Cortex of kidney (tissue), 1 donor: ENCODE results near the gene NSMCE1.

Source experiments
- DNase-seq: peaks from one replicate; lab custom pipeline; 2025; lab: John Stamatoyannopoulos, UW

Gene NSMCE1

DNA sequence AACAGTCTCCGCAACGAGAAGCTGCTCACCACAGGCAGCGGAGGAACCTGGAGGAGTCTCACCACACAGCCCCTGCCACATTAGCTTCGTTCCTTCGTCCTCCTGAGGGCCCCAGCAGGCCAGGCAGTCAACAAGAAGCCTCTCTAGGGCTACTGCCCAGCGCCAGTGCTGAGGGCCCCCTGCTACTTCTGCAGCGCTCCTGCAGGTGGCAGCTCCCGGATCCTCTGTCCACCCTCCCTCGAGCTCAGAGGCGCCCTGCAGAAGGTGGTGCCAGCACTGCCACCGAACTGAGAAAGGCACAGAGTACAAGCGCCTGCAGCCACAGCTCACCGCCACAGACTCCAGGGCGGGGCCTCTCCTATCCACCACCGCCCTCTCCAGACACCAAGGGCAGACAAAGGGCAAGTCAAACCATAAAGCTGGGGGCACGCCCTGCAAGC lies 38.0 kb downstream of the NSMCE1 start:
- no peak for DNase-seq

DNA sequence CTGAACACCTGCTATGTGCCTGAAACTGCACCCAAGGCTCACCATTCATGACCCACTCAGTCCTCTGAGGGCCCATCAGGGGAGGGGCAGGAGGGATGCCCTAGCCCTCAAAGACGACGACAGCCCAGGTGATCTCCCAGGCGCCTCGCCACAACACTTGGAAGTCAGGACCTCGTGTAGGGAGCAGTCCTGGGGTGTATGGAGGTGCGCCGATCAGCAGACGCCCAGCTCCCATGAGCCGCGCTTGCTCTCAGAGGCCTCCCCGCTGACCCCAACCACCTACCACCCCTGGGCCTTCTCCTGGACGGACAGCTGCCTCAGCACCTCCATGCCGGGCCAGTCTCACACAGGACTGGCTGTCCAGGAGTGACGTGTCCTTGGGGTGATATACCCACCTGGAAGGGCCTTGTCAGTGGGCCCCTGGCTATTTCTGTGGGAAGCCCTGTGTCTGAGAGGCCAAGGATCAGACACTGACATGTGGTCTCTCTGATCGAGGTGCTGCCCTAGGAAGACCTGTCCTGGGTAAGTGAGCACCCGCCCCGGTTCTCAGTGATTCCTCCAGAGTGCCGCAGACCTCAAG lies 38.6 kb downstream of the NSMCE1 start:
- no peak for DNase-seq

DNA sequence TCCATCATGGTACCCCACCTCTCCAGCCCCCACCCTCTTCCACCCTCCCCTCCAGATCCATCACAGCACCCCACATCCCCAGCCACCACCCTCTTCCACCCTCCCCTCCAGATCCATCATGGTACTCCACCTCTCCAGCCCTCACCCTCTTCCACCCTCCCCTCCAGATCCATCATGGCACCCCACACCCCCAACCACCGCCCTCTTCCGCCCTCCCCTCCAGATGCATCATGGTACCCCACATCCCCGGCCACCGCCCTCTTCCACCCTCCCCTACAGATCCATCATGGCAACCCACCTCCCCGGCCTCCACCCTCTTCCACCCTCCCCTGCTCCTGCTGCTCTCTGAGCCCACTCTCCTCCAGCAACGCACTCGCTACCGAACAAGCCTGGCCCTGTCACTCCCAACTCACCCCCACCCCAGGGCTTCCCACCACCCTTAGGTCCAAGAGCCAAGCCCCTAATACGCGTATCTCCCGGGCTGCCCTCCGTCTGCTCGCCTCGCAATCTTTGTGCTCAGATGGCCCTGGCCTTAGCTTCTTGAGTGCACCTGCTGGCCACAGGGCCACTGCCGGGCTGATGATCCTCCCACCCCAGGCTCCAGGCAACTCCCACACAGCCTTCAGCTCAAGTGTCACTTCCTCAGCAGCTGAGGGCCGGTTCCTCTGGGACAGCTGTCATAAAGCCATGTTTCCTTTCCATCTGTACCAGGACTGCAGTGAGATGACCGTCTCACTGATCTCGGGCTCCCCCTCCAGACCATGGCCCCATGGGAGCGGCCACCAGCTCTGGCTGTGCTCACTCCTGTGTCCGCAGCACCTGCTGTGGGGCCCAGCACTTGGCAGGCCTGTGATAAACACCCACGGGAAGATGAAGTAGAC lies 39.7 kb downstream of the NSMCE1 start:
- no peak for DNase-seq

DNA sequence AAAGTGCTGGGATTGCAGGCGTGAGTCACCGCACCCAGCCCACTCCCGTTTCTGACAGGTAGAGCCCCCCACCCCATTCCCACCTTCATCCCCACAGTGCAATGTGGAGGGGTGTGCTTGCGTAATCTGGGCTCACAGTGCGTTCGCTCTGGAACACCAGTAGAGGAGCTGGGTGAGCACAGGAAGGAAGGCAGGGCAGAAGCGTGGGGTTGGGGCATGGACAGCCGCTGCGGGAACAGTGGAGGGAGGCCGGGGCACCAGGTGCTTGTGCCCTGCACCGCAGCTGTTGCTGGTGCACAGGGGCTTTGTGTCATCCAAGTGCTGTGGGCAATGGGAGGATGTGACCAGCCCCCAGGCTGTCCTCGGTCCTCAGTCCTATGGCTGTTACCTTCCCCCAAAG lies 40.5 kb downstream of the NSMCE1 start:
- no peak for DNase-seq

DNA sequence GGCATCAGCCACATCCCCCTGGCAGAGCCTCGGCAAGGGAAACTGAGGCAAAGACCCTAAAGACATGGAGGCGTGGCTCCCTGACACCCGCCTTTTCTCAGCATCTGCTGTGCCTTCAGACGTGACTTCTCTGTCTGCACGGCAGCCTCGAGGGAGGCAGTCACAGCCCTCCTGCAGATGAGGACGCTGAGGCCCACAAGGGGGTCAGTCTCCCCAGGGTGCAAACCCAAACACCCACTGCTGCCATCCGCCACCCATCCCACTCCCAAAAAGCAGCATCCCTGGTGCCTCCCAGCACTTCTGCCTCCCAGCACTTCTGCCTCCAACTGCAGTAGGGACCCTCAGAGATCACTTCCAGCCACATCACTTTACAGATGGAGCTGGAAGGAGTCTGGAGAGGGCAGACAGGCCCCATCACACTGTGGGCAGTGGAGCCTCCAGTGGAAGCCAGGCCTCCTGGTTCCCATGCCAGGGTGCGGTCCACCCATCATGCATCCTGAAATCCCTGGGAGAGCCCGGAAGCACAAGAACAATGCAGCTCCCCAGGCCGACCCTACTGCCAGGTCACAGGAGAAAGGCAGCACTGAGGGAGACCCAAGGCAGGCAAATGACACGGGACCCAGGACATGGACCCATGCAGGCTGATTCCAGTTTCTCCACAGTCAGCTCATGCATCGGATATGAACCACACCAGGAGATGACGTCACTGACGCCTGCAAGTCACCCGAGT lies 41.4 kb downstream of the NSMCE1 start:
- no peak for DNase-seq

DNA sequence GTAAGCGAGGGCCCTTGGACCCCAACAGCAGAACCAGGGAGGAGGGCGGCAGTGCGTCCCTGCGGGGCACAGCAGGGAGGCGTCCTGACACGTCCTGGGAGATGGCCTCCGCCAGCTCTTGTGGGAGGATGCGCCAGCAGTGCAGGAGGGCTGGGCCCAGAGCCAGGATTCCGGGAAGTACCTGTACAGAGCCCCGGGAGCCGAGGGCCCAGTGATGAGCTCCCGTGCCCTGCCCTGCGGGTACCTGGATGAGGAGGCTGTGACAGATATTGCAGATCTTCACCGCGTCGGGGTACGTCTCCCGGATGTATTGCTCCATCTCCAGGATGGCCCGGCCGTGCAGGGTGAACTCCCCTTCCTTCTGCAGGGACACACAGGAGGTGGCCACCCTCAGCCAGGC lies 42.1 kb downstream of the NSMCE1 start:
- no peak for DNase-seq

DNA sequence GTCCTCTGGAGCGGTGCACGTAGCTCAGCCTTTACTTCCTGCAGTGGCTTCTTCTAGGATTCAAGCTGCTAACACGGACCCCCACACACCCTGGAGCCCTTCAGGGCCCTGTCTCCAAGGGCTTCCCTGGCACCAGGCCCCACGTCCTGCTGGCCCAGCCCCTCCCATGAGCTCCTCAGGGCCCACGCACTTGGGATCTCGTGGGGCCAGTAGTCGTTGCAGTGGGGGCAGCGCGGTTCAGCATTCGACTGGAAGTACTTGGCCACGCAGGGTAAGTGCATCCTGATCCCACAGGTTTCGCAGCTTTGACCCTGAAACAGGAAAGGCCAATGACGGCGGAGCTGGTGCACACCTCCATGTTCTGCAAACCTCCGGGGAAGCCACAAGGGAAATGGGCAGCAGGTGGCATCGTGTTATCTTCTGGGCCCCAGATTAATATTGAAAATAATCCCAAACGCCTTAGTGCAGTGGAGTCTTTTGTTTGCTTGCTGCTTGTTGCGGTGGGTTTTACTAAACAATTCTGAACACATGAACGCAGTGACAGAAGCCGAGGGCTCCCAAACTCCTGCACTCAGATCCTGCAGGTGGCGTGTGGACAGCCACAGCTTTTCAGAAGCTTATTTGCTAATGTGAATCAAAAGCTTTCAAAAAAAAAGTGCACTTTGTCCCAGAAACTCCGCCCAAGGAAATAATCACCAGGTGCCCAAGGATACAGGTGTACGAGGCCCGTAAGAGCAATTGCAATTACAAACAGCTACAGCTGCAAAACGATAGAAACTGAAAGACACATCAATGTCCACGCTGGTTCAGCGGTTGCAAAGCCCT lies 42.8 kb downstream of the NSMCE1 start:
- DNase-seq, result no peak

DNA sequence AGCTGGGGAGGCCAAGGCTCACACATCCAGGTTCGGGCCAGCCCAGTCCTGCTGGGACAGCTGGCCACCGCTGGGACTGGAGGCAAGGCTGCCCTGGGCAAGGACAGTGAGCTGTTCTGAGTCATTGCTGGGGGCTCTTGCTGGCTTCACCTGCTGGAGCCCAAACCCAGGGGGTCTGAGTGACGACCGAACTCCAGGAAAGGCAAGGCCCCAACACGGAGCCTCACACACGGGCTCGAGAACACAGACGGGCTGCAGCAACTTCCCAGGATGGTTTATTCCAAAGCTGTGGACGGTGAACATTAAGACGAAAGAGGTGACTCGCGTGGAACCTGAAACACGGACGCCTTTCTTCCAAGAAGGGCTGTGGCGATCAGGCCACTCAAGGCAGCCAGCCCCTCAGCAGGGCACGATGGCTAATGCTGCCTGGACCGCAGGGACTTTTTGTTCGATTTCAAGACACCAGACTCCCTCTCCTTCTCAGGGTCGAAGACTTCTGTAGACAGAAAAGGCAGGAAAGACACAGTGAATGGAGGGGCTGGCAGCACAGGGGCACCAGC lies 43.8 kb downstream of the NSMCE1 start:
- DNase-seq, result no peak

DNA sequence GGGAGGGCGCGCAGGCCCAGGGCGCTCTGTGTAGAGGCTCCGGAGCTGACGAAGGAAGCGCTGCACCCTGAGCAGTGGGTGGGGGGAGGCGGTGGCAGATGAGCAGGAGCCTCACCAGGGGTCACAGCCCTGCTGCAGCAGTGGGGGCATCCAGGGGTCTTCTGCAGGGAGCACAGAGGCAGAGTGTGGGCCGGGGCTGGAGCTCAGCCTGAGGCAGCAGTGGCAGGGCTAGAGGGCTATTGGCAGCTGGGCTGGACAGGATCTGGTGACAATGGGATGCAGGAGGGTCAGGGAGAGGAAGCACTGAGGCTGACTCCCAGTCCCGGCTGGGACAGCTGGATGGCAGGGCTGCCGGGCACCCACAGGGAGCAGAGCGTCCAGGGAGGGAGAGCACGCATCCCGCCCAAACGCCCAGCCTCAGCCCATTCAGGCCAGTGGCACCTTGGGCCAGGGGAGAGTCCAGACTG lies 44.3 kb downstream of the NSMCE1 start:
- no peak for DNase-seq

DNA sequence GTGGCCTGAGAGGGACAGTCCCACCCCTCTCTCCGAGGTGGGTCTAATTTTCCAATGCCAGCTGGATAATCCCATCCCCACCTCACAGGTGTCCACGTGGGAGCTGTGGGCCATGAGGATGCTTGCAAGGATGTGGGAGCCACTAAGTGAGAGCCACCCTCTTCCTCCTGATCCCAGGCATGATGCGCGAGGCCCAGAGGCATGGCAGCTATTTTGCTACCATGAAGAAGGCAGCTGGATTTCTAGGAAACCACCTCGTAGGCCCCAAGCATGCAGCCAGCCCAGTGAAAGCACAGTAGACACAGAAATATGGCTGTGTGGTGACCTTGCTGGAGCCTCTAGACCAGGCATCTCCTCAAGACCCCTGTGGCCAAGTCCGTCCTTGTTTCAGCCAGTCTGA lies 44.9 kb downstream of the NSMCE1 start:
- no peak for DNase-seq

DNA sequence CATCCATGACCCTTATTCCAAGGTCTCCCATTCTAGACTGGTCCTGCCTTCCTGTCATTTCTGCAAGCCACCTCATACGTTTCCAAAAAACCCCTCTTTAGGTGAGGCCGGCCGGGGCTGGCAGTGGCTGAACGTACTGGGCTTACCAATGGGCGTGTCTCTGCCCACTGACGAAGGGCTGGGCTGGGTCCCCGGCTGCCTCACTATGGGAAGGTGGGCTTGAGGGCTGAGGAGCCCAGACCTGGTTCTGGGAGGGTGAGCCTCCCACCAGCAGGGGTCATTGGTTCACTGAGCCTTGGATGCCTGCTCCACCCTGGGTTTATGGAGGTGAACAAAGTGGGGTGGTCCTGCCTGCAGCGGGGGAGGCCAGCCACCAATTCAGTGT lies 45.4 kb downstream of the NSMCE1 start:
- DNase-seq, result no peak

DNA sequence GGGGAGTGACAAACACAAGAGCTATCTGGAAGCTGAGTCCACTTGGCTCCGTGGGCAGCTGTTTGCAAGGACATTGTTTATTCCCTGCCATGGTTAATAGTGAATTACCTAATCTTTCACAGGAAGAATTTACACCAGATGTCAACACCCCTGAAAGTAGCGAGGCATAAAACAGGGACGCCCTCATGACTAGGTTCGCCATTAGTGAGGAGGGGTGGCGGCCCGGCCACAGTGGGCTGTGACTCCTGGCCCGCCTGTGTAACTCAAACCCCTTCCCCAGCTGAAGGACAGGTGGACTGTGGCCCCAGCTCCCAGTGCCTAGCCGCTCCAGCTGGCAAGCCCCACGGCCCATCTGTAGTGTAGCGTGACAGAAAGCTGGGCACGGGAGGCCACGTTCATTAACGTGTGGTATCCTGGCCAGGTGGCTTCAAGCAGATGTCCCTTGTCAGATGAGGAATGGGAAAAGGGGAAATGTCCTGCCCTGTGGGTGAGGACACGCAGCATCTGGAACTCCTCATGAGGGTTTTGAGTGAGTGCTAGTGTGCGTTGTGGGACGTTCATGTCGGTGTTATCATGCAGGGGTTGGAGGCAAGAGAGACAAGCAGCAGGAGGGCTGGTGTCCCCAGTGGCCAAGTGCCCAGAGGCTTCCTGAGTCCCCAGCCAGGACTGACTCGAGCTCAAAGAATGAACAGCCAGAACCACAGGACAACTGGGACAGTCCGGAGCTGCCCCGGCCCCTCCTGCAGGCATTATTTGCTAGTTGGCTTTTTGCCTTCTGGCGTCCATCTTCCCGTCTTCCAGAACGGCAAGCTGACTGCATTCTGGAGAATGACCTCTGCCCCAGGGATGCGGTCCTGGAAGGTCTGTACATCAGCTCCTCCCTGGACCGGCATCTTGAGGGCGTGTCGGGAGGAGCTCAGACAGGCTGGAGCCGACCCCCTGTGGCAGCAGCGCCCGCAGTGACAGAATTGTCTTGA lies 46.0 kb downstream of the NSMCE1 start:
- DNase-seq, result no peak

DNA sequence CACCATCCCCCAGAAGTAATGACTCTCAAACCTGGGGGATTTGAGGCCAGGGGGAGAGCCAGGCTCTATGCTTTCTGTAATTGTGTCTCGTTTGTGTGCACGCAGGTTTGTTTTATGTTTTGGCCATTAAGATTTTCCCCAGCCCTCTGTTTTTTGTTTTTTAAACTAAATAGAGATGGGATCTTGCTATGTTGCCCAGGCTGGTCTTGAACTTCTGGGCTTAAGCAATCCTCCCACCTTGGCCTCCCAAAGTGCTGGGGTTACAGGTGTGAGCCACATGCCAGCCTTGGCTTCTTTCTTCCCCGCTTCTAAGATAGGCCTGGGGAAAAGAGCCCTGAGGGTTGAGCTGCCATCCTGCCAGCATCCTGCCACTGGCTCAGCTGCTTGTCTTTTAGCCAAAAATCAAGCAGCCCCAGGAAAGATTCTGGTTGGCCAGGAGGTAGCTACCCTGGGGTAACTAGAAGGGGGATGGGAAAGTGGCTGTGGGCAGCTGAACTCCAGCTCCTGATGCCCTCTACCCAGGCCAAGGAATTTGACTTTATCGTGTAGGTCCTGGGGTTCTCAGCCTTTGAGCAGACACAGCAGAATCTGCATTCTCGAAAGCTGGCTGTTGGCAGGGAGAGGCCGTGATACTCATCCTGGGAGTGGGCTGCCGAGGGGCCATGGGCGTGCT lies 46.9 kb downstream of the NSMCE1 start:
- no peak for DNase-seq

DNA sequence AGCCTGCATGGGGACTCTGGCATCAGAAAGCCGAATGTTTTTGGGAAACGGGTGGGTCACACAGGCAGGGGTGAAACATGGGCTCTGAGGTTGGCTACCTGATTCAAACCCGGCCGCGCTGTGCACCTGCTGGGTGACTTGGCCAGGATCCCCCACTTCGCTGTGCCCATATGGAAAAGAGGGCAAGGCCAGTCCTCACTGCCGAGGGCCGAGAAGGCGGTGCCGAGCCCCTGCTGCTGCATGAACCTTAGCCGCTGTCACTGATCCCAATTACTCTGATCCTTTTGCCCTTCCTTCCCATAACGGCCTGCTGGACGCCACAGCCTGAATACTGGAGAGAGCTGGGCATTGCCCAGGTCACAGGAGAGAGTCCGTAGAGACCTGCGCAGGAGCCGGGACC lies 47.6 kb downstream of the NSMCE1 start:
- DNase-seq, result no peak

DNA sequence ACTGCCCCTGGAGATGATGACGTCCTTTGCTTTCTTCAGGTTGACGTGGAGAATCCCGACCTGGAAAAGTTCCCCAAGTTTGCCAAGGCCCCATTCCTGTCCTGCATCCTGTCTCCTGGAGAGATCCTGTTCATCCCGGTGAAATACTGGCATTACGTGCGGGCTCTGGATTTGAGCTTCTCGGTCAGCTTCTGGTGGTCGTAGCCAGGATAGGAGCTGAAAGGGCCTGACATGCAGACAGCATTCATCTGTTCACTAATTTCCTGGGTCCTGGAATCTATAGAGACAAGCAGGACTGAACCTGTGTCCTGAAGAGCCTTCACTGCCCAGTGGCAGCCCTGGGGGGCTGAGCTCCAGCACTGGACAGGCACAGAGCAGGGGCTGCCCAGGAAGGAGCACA lies 48.0 kb downstream of the NSMCE1 start:
- no peak for DNase-seq

DNA sequence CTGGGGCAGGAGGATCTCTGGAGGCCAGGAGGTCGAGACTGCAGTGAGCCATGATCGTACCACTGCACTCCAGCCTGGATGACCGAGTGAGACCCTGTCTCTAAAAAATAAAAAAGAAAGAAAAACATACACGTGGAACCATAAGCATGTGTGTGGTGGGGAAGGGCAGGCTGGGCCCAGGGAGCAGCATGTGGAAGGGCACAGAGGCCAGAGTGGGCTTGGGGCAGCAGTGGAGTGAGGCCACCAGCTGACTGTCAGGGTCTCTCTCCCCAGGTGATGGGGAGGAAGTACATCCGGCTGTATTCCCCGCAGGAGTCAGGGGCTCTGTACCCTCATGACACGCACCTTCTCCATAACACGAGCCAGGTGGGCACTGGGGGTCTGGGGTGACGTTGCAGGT lies 48.5 kb downstream of the NSMCE1 start:
- DNase-seq, result no peak

DNA sequence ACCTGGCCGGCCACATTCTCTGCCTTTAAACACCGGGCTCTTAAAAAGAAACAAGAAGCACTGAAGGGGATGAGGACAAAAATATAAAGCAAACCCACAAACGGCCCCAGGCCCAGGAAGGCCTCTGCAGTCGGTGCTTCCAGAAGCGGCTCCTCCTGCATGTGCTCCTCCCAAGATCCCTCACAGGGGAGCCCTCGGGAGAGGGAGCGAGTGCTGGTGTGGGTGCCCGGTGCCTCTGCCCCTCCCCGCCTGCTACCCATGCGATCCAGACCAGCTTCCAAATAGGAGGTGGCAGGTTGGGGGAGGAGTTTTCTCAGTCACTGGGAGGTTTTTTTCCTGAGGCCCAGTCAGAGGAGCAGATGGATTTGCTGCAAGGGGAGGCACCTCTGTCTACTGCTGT lies 49.4 kb downstream of the NSMCE1 start:
- DNase-seq, result no peak

DNA sequence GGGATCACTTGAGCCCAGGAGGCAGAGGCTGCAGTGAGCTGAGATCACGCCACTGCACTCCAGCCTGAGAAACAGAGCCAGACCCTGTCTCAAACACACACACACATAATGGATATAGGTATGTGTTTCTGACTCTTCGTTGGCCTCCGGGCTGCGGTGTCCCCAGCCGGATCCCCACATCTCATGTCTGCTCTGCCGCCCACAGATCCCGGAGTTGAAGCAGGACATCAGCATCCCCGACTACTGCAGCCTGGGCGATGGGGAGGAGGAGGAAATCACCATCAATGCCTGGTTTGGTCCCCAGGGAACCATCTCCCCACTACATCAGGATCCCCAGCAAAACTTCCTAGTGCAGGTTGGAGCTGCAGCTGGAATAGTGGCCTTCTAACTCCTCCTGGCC lies 49.8 kb downstream of the NSMCE1 start:
- DNase-seq, result no peak

DNA sequence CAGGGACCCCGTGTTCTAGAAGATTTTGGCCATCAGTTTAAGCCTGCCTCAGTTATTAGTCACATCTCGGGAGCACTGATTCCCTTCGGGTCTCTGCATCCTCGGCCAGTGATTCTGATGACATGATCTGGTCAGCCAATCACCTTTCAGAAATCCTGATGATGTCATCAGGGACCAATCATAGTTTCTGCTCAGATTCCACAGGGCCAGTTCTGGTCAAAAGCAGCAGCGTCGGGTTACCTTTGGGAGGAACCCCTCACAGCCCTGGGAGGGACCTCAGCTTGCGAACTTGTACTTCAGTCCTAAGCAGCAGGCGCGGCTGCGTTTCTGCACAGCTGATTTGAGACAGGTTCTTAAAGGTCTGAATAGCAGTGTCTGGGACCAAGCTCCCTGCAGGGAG lies 51.3 kb downstream of the NSMCE1 start:
- DNase-seq, result no peak

DNA sequence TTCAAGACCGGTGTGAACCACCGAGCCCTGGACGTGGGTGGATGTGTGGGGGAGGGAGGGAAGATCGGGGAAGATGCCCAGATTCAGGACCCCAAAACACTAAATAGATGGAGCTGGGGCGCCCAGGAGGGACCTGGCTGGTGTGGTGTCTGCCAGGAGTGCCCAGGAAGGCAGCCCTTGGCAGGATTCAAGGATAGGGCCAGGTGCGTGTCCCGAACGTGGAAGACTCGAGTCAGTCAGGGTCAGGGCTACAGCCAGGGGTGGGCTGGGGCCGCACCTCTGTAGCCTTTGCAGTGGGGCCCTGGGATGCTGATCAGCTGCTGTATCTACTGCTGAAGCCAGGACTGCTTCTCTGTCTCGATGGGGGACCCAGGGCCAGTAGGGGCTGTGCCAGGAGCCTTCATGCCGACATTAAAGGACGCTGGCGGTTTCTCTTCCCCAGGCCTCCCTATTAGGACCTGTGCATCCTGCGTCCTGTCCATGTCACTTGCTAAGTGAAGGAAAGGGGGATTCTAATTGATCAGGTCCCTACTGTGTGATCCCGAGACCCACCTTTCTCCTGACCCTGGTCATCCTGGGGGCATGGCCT lies 52.2 kb downstream of the NSMCE1 start:
- DNase-seq, result no peak
